Measurements from ENCODE around the gene P2RX3. TPM values are rescaled to one million over a fixed set of nuclear protein-coding genes. Genes with fewer than 3 reads are reported as not detected.

P2RX3 gene
- total and polyA plus RNA-seq, 2 of the 8 experiments (the other 6 are each of a cell fraction or from before 2014, with no cell fraction given), result 0.45 to 0.47 TPM

DNA sequence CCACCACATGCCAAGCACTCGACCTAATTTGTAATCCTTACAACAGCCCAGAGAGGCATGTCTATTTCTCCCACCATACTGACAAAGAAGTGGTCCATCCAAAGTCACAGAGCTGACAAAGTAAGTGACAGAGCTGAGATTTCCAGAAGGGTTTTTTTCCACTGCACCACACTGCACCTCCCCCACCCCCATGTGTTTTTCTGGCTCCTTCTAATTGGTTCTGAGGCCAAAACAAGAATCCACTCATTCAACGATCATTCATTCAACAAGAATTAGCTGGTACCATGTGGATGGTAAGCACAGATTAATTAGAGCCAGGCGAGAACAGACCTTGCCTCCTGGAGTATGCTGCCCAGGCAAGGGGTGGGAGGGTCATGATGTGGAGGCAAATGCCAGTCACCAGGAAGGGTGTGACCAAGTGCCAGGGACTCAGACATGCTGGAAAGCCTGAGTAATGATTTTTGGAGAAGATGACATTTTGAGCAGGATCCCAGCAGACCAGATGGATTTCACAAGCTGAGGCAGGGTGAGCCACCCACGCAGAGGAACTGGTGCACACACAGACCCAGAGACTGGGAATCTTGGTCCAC, 67.2 kb downstream of the P2RX3 start (continued):
- TF ChIP-seq CHD7 (IDR thresholded peaks at IDR 0.05; ENCODE audit: insufficient replicate concordance, low read length), result no peak
- no peak for TF ChIP-seq EGR1 (IDR thresholded peaks at IDR 0.05; ENCODE audit: borderline replicate concordance, low read depth, low read length)
- TF ChIP-seq SP2 (IDR thresholded peaks at IDR 0.05; ENCODE audit: low read length), result no peak
- TF ChIP-seq, protein P1, sequence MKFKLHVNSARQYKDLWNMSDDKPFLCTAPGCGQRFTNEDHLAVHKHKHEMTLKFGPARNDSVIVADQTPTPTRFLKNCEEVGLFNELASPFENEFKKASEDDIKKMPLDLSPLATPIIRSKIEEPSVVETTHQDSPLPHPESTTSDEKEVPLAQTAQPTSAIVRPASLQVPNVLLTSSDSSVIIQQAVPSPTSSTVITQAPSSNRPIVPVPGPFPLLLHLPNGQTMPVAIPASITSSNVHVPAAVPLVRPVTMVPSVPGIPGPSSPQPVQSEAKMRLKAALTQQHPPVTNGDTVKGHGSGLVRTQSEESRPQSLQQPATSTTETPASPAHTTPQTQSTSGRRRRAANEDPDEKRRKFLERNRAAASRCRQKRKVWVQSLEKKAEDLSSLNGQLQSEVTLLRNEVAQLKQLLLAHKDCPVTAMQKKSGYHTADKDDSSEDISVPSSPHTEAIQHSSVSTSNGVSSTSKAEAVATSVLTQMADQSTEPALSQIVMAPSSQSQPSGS (IDR thresholded peaks at IDR 0.05; ENCODE audit: low read length), result no peak
- no peak for TF ChIP-seq SUZ12 (IDR thresholded peaks at IDR 0.05; ENCODE audit: low read length)
- TF ChIP-seq RAD21 (IDR thresholded peaks at IDR 0.05 in 1 of 2, conservative IDR thresholded peaks at IDR 0.05 in 1 of 2; ENCODE audit: low read depth in 2 of 2, low read length in 2 of 2), result no peak
- TF ChIP-seq CTBP2 (IDR thresholded peaks at IDR 0.05; ENCODE audit: borderline replicate concordance, insufficient read depth, insufficient read length, low read length), result no peak

Measured in H1 (cell line).